ENCODE results near the gene SLC10A6.

GRCh38 chr4:86835677-86836076, 13.5 kb downstream of the SLC10A6 start:
- TF ChIP-seq CTCF (conservative IDR thresholded peaks at IDR 0.05; ENCODE audit: low read length) (no peak), EZH2phosphoT487 (IDR thresholded peaks at IDR 0.05; ENCODE audit: borderline replicate concordance) (no peak)
